Measurements from ENCODE around the gene SUB1.
A peak's percentile ranks its signal among the peaks of the same experiment; 100 is the strongest.

Gene SUB1

GRCh38 chr5:32589416-32589815 is 4.1 kb downstream of the SUB1 start:
- TF ChIP-seq, protein P1, sequence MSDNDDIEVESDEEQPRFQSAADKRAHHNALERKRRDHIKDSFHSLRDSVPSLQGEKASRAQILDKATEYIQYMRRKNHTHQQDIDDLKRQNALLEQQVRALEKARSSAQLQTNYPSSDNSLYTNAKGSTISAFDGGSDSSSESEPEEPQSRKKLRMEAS (IDR thresholded peaks at IDR 0.05; ENCODE audit: low read depth, low read length) = no peak
- TF ChIP-seq MYC (IDR thresholded peaks at IDR 0.05; ENCODE audit: low read depth, low read length) = no peak
- TF ChIP-seq, protein P2, sequence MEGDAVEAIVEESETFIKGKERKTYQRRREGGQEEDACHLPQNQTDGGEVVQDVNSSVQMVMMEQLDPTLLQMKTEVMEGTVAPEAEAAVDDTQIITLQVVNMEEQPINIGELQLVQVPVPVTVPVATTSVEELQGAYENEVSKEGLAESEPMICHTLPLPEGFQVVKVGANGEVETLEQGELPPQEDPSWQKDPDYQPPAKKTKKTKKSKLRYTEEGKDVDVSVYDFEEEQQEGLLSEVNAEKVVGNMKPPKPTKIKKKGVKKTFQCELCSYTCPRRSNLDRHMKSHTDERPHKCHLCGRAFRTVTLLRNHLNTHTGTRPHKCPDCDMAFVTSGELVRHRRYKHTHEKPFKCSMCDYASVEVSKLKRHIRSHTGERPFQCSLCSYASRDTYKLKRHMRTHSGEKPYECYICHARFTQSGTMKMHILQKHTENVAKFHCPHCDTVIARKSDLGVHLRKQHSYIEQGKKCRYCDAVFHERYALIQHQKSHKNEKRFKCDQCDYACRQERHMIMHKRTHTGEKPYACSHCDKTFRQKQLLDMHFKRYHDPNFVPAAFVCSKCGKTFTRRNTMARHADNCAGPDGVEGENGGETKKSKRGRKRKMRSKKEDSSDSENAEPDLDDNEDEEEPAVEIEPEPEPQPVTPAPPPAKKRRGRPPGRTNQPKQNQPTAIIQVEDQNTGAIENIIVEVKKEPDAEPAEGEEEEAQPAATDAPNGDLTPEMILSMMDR (IDR thresholded peaks at IDR 0.05; ENCODE audit: low read depth, low read length) = no peak
- DNase-seq (ENCODE audit: low read depth) = no peak
- no peak overlapping the region for H3K4me3 ChIP-seq (ENCODE audit: low read depth, low read length)

GRCh38 chr5:32589942-32590869 is 4.8 kb downstream of the SUB1 start:
- no peak overlapping the region for H3K4me3 ChIP-seq (ENCODE audit: low read depth, low read length)
- peak; percentile 75 for DNase-seq (ENCODE audit: low read depth)
- TF ChIP-seq, protein P1 (IDR thresholded peaks at IDR 0.05; ENCODE audit: low read depth, low read length) = 0 out of 2 replicates have a peak, but pooled peaks have one; percentile 11
- no peak for TF ChIP-seq MYC (IDR thresholded peaks at IDR 0.05; ENCODE audit: low read depth, low read length)
- TF ChIP-seq, protein P2 (IDR thresholded peaks at IDR 0.05; ENCODE audit: low read depth, low read length) = peak; percentile 53

DNA sequence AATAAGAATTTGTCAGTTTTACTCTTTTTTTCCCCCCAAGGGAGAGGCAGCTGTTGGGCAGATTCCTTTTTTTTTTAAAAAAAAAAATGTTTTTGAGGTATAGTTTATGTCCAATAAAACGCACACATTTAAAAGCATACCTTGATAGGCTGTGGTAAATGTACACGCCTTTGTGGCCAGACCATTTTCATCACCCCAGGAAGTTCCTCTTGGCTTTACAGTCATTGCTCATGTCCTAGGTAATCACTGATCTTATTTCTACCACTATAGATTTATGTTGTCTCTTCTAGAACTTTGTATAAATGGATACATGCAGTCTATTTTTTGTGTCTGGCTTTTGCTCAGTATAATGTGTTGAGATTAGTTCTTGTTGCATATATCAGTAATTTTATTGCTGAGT is 9.8 kb downstream of the SUB1 start:
- H3K4me3 ChIP-seq (ENCODE audit: low read depth, low read length) = no peak overlapping the region
- DNase-seq (ENCODE audit: low read depth) = peak; percentile 45
- TF ChIP-seq, protein P2 (IDR thresholded peaks at IDR 0.05; ENCODE audit: low read depth, low read length) = no peak
- no peak for TF ChIP-seq POLR2A (IDR thresholded peaks at IDR 0.05; ENCODE audit: extremely low read depth, insufficient read length)
- no peak for TF ChIP-seq MYC (IDR thresholded peaks at IDR 0.05; ENCODE audit: low read depth, low read length)
- TF ChIP-seq, protein P1 (IDR thresholded peaks at IDR 0.05; ENCODE audit: low read depth, low read length) = no peak

GRCh38 chr5:32597041-32597629 is 11.8 kb downstream of the SUB1 start:
- no peak overlapping the region for H3K4me3 ChIP-seq (ENCODE audit: low read depth, low read length)
- DNase-seq (ENCODE audit: low read depth) = peak; percentile 78
- TF ChIP-seq POLR2A (IDR thresholded peaks at IDR 0.05; ENCODE audit: extremely low read depth, insufficient read length) (no peak), MYC (IDR thresholded peaks at IDR 0.05; ENCODE audit: low read depth, low read length) (no peak)
- TF ChIP-seq, protein P2 (IDR thresholded peaks at IDR 0.05; ENCODE audit: low read depth, low read length) = no peak
- TF ChIP-seq, protein P1 (IDR thresholded peaks at IDR 0.05; ENCODE audit: low read depth, low read length) = no peak

GRCh38 chr5:32598260-32598937 is 13.0 kb downstream of the SUB1 start:
- DNase-seq (ENCODE audit: low read depth) = no peak
- H3K4me3 ChIP-seq (ENCODE audit: low read depth, low read length) = no peak overlapping the region
- TF ChIP-seq, protein P2 (IDR thresholded peaks at IDR 0.05; ENCODE audit: low read depth, low read length) = no peak
- TF ChIP-seq MYC (IDR thresholded peaks at IDR 0.05; ENCODE audit: low read depth, low read length) (no peak), POLR2A (IDR thresholded peaks at IDR 0.05; ENCODE audit: extremely low read depth, insufficient read length) (no peak)
- TF ChIP-seq, protein P1 (IDR thresholded peaks at IDR 0.05; ENCODE audit: low read depth, low read length) = no peak
